Measurements from ENCODE around the gene POLR2B. TPM values are rescaled to one million over a fixed set of nuclear protein-coding genes. Genes with fewer than 3 reads are reported as not detected.

Gene POLR2B
- total and polyA plus RNA-seq, 5 donors = 38.1 to 80.9 (median 73.1) TPM

Other genes with a start within 250 kb of the POLR2B start
- 10 to 100 TPM in 3 of 4 donors, 1 to 10 TPM in 1; 1.9 to 24.1 (median 19.1) TPM for gene SPINK2, start 157.2 kb upstream of the POLR2B start, total RNA-seq
- 36.1 TPM for gene SPINK2, start 157.2 kb upstream of the POLR2B start, polyA plus RNA-seq
- gene REST, start 71.0 kb upstream of the POLR2B start, total RNA-seq = 10 to 100 TPM; 30.8 to 35.4 (median 34.6) TPM
- gene REST, start 71.0 kb upstream of the POLR2B start, polyA plus RNA-seq = 5.6 TPM
- gene NOA1, start 1.3 kb upstream of the POLR2B start, total RNA-seq = 10 to 100 TPM in 2 of 4 donors, 1 to 10 TPM in 2; 8.4 to 12.5 (median 10.5) TPM
- gene NOA1, start 1.3 kb upstream of the POLR2B start, polyA plus RNA-seq = 7.8 TPM
- gene IGFBP7, start 131.5 kb downstream of the POLR2B start, total RNA-seq = 100 to 1,000 TPM; 813 to 983 (median 905) TPM
- gene IGFBP7, start 131.5 kb downstream of the POLR2B start, polyA plus RNA-seq = 809 TPM

Measured in right cardiac atrium (tissue), 5 donors.